T follicular helper cell (primary cell): ENCODE data around the gene DUSP8.
"Not testable (repeated sequence)": the region's sequence is repeated elsewhere in the genome, so short reads cannot be mapped to it uniquely, and the experiment has no call there.

Experiments used
- DNase-seq: peaks from one replicate; pipeline ENCODE4 v3.0.0-alpha.2; 2020; ENCODE audit warnings: low read depth

Gene DUSP8

DNA sequence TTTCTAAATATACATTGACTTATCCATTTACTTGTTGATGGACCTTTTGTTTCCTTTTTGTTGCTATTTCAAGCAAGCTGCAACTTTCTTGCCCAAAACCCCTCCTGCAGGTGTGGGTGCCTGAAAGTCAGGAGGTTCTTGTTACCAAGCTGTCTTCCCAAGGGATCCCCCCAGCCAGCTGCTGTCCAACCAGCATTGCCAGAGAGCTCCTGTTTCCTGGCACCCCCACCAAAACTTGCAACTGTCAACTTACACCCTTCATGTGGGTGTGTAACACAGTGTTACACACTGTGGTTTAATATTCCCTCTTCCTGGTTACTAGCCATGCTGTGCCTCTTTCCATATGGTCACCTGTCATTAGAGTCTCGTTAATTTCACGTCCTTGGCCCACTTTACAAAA is 14.6 kb upstream of the DUSP8 start:
- DNase-seq: no peak

DNA sequence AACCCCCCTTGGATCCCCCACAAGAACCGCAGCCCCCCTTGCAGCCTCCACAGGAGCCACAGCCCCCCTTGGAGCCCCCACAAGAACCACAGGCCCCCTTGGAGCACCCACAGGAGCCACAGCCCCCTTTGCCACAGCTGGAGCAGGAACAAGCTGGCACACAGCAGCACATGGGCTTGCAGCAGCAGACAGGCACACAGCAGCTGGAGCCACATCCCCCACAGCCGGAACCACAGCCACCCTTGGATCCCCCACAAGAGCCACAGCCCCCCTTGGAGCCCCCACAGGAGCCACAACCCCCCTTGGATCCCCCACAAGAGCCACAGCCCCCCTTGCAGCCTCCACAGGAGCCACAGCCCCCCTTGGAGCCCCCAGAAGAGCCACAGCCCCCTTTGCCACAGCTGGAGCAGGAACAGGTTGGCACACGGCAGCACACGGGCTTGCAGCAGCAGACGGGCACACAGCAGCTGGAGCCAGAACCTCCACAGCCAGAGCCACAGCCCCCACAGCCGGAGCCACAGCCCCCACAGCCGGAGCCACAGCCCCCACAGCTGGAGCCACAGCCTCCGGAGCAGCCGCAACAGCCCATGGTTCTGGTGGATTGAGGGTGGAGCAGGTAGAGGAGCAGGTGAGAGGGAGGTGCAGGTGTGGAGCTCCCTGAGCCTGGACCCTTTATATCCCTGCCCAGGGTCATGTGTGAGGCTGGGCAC is 12.7 kb upstream of the DUSP8 start, which contains the start of gene KRTAP5-1:
Gene KRTAP5-1, minus strand, starts transcription at position 623 of the 710 bp plus-strand sequence. Its CDS starts 34 bp downstream, at position 589.
- not testable (repeated sequence) for DNase-seq

DNA sequence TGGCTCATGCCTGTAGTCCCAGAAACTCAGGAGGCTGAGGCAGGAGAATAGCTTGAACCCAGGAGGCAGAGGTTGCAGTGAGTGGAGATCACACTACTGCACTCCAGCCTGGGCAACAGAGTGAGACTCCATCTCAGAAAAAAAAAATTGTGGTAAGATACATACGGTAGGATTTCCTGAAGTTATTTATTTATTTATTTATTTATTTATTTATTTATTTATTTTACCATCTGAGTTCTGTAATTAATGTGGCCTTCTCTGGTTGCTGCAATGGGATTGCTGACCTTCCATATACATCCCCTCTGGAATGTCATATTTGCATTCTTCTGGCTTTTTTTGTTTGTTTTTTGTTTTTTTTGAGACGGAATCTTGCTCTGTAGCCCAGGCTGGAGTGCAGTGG is 10.8 kb upstream of the DUSP8 start:
- not testable (repeated sequence) for DNase-seq

DNA sequence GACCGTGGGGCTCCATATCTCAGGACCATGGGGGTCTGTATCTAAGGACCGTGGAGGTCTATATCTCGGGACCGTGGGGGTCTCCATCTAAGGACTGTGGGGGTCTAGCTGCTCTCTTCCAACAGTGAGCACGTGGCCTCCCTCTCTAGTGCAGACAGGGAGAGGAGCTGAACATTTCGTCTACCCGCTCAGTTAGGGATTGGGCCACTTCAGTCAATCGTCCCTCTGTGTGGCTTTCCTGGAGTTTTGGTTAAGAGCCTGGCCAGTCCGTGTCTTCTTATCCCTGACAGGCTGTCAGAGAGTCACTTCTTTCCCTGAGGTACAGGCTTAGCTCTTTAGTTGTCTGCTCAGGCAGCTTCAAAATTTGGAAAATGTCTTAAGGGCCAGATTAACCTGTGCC is 9.9 kb upstream of the DUSP8 start:
- DNase-seq: no peak

GRCh38 chr11:1576825-1577224 is 4.8 kb upstream of the DUSP8 start:
- no peak for DNase-seq

DNA sequence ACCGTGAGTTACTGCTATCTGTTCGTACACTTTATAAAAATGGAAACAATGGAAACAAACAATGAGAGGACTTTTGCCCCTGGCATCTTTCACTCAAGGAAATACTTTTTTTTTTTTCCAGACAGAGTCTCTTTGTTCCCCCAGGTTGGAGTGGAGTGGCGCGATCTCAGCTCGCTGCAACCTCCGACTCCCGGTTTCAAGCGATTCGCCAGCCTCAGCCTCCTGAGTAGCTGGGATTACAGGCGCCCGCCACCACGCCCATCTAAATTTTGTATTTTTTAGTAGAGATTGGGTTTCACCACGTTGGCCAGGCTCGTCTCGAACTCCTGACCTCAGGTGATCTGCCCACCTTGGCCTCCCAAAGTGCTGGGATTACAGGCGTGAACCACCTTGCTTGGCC is 3.7 kb upstream of the DUSP8 start:
- DNase-seq: not testable (repeated sequence)

DNA sequence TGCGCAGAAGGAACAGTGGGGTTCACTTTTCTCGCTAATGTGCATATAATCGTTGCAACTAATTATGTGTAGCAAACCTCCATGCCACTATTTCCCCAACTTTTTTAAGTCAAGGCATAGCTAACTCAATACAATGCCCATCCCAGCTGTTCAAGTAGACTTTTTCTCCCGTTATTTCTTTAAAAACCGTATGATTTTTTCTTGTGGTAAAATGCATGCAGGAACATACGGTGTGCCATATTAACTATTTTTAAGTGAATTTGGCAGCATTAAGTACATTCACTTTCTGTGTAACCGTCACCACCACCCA is 2.8 kb upstream of the DUSP8 start:
- no peak for DNase-seq

DNA sequence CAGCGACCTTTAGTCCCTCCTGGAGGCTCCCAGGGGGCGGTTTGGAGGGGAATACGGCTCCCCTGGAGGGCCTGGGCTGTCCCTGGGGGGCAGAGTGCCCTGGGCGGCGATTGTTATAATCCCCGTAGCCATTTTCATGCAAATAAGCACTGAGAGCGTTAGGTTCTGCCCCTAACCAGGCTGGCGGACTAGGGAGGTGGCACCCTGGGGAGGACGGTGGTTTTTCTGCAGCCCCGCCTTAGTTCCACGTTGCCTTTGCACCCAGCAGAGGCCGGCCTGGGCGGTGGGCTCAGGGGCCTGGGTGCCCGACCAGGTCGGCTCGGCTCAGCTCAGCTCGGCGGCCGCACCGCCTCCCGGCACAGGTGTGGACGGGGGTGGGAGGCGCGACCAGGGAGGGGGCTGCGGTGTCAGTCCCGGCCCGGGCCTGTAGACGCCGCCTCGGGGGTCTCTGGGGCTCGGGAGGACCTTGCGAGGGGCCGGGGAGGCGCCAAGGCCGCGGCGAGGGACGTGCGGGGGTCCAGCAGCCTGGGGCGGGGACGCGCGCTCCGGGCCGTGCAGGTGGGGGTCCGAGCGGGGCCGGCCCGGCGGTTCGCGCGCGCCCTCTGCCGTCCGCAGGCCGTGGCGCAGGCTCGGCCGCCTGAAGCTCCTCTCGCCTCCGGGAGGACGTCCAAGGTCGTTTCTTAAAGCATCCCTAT is 2.3 kb upstream of the DUSP8 start:
- no peak for DNase-seq

- no peak for DNase-seq
Measured at GRCh38 chr11:1573903-1574237, 1.8 kb upstream of the DUSP8 start.

DNA sequence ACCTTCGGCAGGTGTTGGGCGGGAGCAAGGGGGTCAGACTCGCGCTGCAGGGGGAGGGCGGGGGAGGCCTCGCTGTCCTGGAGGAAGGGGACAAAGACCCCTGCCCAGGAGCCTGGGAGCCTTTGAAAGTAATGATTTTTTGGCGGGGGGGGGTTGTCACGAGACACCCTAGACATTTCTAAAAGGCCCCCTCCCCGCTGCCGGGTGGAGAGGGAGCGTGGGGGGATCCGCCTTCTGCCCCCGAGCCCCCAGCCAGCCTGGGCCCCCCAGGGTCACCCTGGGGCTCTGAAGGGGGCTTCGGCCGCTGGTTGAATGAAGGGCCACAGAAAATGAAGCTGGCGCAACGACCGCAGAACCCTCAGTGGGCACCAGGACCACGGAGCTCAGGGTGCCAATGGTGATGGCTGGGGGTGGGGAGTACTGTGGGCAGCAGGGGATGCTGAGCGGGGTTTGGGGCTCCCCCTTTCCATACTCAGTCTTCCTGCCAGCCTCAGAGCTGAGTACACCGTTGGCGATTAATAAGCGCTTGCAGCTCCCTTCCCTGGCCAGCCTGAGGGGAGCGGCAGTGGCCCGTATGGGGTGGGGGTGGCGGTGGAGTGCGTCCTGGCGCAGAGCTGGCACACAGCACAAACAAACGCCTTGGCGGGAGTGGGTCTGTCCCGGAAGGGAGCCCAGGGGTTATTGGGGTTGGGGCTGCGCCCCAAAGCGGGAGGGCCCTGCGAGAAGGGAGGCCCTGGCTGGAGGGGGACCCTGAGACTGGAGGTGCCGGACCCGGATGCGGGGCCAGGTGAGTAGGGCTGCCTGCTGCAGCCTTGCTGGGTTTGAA is 1.2 kb upstream of the DUSP8 start:
- no peak for DNase-seq

DNA sequence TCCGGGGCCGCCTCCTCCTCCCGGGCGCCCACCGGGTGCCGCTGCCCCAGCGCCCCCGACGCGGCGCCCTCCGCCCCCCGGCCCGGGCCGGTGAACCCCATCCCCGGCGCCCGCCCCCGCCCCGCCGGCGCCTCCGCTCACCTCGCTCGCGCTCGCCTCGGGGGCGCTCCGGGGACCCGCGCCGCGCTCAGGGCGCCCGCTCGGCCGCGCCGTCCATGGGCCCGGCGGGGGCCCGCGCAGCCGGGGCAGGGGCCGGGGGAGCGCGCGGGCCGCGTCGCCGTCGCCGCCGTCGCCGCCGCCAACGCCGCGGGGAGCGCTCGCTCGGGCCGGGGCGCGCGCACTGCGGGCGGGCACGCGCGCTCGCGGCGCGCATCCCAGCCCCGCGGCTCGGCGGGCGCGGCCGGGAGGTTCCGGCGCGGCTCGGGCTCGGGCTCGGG is 293 bp downstream of the DUSP8 start:
- no peak for DNase-seq

DNA sequence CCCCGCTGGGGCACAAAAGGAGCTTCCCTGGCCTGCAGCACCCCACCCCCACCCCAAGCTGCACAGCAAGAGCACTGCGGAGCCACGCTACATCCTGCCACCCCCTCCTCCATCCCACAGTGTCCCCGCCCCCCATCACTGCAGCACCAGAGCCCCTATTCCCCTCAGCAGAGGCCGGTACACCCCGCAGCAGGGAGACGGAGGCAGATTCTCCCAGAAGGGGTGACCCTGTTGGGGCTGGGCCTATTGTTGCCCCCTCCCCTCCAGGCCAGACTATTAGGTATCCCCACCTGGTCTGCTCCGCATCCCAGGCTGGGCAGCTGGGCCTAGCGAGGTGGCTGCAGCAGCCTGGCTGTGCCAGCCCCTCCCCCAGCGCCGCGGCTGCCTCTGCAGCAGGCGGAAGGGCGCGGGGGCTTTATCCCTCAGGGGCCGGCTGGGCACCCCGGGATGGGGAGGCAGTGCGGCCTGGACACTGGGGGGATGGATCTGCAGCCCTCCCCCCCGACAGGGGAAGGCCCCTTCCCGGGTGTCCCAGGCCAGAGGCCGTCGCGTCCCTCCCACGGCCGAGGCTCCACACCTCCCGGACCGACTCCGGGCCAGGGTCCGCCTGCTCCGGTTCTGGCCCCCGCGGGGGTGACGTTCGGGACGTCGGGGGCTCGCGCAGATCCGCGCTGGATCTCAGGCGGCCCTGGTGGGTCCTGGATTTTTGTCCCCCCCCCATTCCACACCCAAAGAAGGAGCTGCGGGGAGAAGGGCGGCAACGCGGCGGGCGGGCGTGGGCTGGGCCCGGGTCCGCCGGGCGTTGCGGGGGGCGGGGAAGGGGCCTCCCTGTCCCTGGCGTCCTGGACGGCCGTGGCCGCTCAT is 943 bp downstream of the DUSP8 start:
- no peak for DNase-seq

DNA sequence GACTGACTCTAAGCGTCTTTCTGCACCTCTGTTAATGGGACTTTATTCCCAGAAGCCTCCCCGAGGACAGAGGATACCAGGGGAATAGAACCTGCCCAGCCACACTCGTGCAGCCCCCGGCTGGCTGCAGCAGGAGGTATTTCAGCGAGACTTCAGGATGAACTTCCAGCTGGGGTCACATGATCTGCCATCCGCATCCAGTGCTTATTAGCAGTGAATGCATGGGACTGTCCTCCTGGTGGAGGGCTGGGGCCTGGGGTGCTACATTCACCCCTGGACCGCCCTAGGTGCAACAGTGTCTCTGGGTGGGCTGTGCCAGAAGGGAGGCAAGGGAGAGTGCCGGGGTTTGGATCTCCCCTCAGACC is 1.6 kb downstream of the DUSP8 start:
- DNase-seq: no peak

GRCh38 chr11:1570001-1570453 is 2.0 kb downstream of the DUSP8 start:
- no peak for DNase-seq

GRCh38 chr11:1569251-1569780 is 2.8 kb downstream of the DUSP8 start:
- DNase-seq: no peak

- DNase-seq: no peak
Measured at GRCh38 chr11:1568441-1568911, 3.6 kb downstream of the DUSP8 start.

- no peak for DNase-seq
Measured at GRCh38 chr11:1567721-1568100, 4.4 kb downstream of the DUSP8 start.

- no peak for DNase-seq
Measured at GRCh38 chr11:1567052-1567720, 4.9 kb downstream of the DUSP8 start.

GRCh38 chr11:1566381-1567051 is 5.6 kb downstream of the DUSP8 start:
- no peak for DNase-seq

GRCh38 chr11:1565904-1566247 is 6.2 kb downstream of the DUSP8 start:
- DNase-seq: no peak
